Stimulated activated CD8-positive, alpha-beta memory T cell treated with anti-CD3 and anti-CD28 coated beads, Interleukin-7, amount 100 ng/mL, for 48 hours (primary cell): ENCODE data around the gene STOM.
"Not testable (repeated sequence)": the region's sequence is repeated elsewhere in the genome, so short reads cannot be mapped to it uniquely, and the experiment has no call there.

ENCODE experiments used
- DNase-seq, 2 donors: peaks; one replicate each; pipeline ENCODE4 v3.0.0-alpha.2; 2020; ENCODE audit warnings: low read depth in 1 of 2; ENCODE audit errors: extremely low read depth in 1 of 2

Gene STOM

DNA sequence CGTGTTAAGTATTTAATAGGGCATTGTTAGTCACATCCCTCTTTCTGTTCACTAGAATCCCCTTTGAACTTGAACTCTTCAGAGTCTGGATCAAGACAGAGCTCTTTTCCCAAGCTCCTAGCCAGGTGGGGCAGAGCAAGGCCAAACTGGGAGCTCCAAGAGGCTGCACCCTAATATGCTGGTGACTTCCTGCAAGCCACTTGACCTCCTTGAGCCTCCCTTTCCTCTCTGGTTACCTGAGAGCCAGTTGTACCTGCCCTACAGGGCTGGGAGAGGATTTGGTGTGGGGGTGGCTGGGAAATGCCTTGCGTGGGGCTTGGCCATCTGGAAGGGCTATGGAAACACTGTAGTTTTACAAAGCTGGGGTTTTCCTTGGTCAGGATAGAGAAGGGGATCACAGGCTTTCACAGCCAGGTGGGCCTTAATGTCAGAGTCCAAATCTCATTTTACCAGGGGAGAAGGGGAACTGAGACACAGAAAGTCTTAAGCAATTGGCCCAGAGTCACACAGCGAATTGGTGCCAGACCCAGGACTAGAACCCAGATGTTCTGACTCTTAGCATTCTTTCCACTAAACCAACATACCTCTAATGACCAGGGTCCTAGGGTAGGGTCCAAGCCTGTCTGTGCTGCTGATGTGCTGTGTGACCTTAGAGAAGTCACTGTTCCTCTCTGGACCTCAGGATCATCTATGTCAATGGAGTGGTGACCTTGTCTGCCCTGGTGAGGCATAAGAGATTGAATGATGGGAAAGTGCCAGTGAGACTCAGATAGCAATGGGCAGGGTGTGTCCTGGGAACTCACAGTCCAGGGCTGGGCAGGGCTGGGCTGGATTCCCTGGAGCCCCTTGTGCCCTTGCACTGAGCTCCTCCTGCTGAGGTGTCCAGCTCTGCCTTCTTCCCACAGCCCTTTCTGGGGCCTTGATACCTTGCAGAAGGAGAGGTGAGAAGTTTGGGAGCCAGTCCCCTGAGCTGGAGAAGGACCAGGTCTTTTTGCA is 66.3 kb downstream of the STOM start:
- DNase-seq, result no peak

DNA sequence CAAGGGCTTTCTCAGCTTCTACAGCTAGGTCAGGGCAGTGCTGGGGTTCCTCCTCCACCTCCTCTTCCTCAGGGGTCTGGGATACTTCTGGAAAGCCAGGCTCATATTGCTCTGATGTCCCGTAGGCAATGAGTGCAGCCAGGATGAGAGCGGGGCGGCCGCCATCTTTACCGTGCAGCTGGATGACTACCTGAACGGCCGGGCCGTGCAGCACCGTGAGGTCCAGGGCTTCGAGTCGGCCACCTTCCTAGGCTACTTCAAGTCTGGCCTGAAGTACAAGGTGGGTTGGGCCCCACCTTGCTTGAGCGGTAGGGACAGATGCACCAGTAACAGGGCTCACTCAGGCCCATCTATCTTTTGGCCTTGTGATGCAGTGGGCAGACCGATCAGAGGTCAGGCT is 67.3 kb downstream of the STOM start:
- no peak for DNase-seq

DNA sequence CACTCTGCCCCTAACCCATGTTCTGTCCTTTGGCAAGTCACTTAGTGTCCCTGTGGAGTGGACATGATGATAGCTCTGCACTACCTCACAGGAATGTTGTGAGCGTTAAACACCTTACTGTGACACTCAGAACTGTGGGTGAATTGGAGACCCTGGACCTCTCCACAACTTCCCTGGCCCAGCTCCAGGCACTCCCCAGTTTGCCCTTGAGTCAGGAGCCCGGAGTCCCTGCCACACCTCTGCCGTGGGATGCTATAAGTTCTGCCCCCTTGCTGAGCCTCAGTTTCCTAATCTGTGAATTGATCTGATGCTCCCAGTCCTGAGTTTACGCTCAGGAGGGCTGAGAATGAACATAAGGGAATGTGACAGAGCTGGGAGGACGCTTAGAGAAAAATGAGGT is 67.7 kb downstream of the STOM start:
- DNase-seq, result no peak

DNA sequence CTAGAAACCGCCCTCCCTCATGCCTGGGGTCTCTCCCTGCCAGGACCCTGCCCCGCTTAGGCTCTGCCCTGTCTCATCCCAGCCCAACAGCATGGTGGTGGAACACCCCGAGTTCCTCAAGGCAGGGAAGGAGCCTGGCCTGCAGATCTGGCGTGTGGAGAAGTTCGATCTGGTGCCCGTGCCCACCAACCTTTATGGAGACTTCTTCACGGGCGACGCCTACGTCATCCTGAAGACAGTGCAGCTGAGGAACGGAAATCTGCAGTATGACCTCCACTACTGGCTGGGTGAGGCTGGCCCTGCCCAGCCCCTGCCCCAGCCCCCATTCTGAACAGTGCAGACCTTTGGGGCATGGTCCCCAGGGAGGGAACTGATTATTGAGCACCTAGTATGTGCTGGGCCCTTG is 68.2 kb downstream of the STOM start:
- no peak for DNase-seq

DNA sequence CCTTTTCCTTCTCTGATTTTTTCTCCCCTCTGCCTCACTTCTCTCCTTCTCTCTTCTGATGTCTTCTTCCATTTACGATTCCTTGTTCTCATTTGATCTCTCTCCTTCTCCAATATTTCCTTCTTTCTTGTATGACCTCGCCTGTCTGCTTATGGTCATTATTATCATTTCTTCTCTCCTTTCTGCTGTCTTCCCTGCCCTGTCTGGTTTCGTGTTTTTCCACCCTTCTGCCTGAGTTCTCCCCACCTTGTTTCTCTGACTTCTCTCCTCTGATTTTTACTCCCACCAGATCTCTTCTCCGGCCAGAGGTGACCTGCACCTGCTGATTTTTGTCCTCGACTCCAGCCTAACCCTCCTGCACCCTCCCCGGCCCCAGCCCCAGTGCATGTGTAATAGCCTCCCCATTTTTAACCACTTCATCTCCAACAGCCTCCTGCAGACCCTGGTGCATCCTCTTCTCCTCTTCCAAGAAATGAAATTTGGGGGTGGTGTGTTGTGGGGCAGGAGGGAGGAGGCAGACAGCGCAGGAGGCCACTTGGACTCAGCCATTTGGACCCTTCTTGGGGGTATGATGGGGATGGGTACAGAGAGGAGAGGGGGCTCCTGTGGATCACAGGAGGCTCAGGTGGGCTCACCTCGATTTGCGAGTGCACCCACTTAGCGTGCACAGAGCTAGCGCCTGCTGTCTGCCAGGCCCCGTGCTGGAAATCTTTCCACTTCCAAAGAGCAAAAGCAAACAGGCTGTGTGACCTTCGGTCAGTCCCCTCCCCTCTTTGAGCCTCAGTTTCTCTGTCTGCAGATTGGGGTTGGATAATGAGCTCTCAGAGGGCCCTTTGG is 69.5 kb downstream of the STOM start:
- DNase-seq, result no peak

DNA sequence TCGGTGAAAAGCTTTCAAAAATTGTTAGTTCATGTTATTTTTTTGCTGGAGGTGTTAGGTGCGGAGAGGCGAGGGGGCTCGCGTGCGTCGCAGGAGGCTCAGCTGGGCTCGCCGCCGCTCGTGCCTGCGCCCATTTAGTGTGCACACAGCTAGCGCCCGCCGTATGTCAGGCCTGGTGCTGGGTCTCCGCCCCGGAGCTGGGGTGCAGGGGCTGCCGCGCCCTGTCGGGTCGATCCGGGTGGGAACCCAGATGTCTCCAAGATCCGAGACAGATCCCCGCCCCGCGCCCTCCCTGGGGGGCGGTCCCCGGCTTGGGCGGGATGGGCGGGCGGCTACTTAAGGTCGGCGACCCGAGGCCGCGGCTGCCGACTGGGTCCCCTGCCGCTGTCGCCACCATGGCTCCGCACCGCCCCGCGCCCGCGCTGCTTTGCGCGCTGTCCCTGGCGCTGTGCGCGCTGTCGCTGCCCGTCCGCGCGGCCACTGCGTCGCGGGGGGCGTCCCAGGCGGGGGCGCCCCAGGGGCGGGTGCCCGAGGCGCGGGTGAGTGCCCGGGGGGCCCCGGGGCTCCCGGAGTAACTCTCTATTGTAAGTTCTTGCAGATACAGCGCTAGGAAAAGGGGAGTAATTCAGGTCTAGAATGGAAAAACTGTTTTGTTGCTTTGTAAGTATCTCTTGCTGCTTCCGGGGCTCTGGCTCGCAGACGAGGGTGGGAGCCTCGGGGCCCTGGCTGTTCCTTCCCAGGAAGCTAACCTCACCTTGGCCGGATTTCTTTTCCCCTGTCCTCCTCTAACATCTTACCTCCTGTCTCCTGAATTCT is 70.4 kb downstream of the STOM start:
- DNase-seq, result no peak

DNA sequence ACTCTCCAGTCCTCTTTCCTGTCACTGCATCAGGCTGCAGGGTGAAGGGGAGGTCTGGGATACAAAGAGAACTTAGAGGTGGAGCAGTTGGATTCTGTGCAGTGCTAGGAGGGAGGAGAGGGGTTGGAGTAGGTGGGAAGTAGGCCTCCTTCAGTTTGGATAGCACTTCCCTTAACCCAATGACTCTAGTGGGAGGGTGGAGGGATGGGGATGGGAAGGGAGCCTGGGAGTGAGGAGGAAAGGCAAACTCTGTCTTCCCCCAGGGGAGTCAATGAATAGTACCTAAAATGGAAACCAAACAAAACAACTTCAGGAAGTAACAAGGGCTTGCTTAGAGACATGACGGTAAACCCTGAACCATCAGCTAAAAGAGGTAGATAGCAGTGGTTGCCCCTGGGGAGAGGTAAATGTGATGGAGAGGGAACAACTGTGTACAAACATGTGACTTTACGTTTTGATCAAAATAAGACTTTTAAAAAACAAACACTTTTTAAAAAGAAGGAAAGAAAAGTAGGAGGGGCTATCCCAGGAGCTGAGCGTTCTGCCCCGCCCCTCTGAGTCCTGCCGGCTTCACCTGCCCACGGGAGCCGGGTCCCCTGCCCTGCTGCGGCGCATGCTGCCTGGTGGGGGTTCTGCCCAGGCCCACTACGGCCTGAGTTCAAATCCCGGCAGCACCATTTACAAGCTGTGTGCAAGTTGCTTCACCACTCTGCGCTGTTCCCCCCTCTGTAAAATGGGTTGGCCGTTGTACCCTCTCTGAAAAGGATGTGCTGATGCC is 71.2 kb downstream of the STOM start:
- no peak for DNase-seq

DNA sequence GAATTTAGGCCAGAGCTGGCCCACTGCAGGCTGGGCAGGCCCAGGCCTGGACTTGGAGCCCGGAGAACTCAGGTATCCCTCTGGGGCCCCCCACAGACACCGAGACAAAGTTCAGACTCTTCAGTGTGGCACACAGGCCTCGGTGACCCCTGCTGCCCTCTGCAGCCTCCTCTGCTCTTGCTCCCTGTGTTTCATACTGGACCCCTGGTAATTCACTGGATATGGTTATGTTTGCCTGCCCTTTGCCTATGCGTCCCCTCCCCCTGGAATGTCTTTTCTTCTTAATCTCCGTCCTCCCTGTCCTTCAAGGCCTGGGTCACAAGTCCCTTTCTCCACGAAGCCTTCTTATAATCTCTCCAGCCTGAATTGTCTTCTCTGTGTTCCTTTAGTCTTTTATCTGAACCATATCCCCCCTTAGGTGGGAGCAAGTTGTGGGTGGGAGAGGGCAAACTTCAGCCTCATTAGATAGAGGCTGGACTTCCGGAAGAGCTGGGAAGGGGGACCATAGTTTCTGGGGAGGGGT is 72.0 kb downstream of the STOM start:
- no peak for DNase-seq

DNA sequence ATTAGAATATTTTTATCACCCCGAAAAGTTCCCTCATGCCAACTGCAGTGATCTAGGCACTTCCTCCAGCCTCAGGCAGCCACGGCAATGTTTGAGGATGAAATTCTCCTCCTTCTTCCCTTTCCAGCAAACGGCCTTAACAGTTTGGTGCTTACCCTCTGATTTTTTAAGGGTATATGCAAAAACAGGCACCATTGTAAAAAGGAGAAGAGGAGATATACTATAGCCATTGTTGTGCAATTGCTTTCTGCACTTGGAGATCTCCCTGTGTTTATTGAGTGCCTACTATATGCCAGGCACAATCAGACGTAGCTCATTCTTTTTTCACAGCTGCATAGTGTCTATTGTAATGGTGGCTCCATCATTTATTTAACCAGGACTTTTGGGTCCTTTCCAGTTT is 72.7 kb downstream of the STOM start:
- DNase-seq, result no peak

DNA sequence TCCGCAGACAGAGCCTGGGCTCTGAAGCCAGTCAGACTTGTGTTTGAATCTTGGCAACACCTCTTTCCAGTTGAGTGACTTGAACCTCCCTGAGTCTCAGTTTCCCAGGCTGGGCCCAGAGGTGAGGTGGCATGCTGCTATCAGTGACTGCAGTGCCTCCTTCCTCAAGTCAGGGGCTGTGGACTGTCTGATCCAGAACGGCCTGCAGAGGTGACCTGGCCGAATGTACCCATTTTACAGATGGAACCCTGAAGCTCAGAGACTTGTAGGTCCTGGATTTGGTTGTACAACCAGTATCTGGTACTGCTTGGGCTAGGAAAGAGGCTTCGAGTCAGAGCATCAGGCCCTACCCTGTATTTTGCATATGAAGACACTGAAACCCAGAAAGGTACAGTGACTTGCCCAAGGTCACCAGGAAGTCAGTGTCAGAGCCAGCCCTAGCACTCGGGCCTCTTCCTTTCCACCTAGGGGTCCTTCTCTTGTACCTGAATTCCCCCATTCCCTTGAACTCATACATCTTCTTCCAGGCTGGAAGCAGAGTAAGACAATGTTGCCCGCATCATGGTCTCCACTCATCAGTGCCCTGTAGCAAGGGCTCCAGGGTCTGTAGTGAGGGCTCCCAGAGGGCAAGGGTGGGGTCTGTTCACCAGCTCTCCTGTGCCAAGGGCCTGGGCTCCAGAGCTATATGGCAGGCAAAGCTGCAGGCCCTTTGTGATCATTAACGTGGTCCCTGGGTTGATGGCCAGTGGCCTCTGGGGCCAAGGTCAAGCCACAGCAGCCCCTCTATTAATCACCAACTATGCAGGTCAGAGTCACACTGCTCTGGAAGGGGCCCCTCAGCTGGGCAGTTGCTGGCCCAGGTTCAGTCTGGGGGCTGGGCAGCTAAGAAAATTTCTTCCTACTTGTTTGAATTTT is 73.6 kb downstream of the STOM start:
- no peak for DNase-seq

DNA sequence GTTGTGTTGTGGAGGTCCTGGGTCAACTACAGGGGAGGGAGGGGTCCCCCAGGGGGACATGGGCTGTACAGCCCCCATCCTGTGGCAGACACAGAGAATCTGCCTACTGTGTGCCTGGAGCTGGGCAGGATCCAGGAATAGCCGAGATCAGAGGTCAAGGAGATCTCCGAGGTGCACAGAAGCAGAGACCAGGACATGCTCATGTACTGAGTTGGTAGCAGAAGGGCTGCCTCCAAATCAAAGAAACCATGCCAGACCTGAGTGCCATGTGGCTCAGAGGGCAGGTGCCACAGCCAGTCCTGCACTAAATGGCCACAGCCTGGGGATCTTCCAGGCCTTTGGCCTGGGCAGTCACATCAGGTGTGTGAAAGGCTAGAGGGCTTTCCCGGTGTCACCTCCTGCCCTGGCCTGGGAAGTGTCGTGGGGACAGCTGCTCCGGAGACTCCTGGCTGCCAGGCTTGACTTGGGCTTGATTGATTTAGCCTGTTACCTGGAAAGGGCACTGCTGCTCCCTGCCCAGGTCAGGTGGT is 74.3 kb downstream of the STOM start:
- no peak for DNase-seq

DNA sequence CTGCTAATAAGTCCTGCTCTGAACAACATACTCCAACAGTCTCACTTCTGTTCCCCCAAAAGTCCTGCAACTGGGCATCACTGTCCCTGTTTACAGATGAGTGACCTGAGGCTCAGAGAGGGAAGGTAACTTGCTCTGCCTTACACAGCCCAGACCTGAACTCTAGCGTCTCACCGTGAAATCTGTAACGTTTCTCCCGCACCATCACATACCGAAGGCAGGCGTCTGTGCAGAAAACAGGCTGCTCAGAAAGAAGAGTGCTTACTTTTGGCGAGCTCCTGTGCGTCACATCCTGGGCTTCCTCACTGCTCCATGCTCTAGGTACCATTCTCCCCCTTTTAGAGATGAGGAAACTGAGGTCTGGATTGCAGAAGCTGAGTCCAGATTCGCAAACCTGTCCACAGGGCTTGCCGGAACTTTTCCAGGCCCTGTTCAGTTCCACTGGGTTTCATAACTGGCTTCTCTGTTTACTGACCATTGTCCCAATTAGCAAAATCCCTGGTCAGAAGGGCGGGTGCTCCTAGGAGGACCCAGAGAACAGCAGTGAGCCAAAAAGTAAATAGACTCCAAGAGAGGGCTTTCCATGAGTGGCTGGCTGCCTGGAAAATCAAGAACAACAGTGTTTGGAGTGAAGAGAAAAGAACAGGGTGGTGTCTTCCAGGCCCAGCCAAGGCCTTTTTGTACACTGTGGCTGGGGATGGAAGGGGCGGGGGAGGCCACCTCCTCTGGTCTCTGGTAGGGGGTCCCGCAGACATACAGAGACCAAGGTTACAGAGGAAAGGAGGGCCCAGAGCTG is 75.0 kb downstream of the STOM start:
- DNase-seq, result no peak

DNA sequence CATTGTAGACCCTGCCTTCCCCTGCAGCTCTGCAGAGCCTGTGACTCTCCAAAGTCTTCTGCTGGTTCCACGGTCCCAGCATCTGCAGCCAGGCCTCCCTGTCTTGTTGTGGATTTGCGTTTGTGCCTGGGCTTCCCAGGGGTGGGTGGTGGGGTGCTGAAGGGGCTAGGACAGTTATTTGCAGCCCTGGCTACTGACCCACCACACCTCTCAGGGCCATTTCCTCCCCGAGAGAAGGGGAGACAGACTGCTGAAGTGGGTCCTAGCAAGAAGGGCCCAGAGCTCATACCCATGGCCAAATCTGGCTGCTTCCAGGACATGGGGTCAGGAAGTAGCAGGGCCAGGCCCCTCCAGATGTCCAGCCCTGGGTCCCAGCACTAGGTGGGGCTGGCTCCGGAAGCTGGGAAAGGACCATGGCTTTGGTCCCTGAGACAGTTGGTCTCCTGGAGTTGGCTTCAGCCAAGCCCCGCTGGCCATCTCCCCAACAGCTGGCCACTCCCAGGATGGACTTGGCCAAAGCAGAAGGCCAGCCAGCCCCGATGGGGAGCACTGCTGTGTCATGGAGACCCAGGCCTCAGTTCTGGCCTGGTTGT is 75.8 kb downstream of the STOM start:
- no peak for DNase-seq

DNA sequence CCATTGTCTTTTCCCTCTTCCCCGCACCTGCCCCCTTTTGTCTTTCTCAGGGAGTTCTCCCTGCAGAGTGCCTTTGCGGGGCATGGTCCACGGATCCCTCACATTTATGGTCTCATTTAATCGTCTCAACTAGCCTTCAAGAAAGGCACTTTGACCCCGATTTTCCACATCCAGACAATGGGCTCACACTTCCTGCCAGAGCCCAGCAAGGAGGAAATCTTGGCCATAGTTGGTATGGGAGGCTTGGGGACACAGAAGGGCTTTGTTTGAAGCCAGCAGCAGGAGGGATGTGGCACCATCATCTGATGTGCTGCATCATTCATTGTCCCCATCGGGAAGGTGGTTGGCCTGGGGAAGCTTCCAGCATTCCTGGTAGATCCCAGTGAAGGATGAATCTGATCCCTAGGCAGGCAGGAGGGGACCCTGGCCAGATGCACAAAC is 77.2 kb downstream of the STOM start:
- no peak for DNase-seq

DNA sequence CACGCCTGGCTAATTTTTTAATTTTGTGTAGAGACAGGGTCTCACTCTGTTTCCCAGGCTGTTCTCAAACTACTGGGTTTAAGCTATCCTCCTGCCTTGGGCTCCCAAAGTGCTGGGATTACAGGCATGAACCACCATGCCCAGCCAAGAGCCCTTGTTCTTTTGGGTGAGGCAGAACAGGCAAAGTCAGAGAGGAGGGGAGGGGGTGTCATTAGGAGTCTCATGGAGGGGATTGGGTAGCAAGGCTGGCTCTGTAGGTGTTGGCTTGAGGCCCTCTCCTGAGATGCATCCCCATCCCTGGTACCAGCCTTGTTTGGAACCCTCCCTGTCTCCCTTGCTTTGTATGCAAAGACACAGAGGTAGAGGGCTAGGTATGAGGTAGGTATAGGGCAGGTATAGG is 78.0 kb downstream of the STOM start:
- no peak for DNase-seq

DNA sequence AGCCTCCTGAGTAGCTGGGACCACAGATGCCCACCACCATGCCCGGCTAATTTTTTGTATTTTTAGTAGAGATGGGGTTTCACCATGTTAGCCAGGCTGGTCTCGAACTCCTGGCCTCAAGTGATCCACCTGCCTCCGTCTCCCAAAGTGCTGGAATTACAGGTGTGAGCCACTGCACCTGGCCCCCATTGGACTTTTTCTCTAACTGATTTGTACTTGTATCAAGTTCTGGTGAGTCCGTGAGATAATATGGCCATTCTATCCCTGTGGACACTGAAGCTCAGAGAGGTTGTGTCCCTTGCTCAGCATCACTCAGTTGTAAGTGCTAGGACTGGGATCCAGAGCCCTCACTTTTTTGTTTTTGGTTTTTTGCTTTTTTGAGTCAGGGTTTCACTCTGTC is 78.5 kb downstream of the STOM start:
- not testable (repeated sequence) for DNase-seq

DNA sequence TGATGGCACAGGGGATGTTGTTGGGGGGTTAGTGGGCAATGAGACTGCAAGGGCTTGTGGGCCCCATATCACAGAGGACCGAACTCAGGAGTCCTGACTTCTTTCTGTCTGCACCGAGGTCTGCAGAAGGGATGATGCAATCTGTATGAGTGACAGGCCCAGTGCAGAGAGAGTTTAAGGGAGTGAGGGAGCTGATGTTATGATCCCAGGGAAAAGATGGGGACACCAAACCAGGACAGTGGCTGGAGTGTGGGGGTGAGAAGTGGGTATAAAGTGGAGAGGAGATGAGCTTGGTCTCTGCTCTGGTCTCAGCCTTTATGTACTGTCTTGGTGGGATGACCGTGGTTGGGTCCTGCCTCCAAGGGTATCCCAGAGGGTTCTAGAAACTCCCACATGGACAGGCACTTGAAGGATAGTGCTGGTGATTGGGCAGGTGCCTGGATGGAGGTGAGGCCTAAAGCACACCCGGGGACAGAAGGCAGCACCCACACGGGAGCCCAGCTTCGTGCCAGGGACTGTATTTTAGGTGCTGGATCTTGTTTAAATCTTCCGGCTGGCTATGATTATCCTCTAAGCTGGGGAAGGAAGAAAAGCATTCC is 80.2 kb downstream of the STOM start:
- no peak for DNase-seq
